Measurements from ENCODE around the gene TMED7.

GRCh38 chr5:115623658-115624057, 2.2 kb downstream of the TMED7 start:
- no peak for TF ChIP-seq TCF12 (IDR thresholded peaks at IDR 0.05; ENCODE audit: low read depth)
- TF ChIP-seq, protein P1, sequence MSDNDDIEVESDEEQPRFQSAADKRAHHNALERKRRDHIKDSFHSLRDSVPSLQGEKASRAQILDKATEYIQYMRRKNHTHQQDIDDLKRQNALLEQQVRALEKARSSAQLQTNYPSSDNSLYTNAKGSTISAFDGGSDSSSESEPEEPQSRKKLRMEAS (IDR thresholded peaks at IDR 0.05), result no peak
- no peak for TF ChIP-seq REST (IDR thresholded peaks at IDR 0.05; ENCODE audit: low read depth)
- no peak for TF ChIP-seq TEAD4 (IDR thresholded peaks at IDR 0.05)
- no peak for TF ChIP-seq TAF1 (IDR thresholded peaks at IDR 0.05; ENCODE audit: low read depth)
- no peak for TF ChIP-seq EP300 (IDR thresholded peaks at IDR 0.05; ENCODE audit: borderline replicate concordance)
- no peak for TF ChIP-seq EGR1 (IDR thresholded peaks at IDR 0.05)
- TF ChIP-seq YY1 (IDR thresholded peaks at IDR 0.05; ENCODE audit: low read depth), result no peak
- TF ChIP-seq NFIC (IDR thresholded peaks at IDR 0.05), result no peak

Measured in Ishikawa (cell line).